Karpas-422 (cell line): ENCODE measurements around the gene ADRB2. TPM values are rescaled to one million over a fixed set of nuclear protein-coding genes. Genes with fewer than 3 reads are reported as not detected.
"Not testable (repeated sequence)": the region's sequence is repeated elsewhere in the genome, so short reads cannot be mapped to it uniquely, and the experiment has no call there.

Source experiments
- DNase-seq: peaks from one replicate; pipeline ENCODE4 v3.0.0-alpha.2; 2015
- H2AFZ ChIP-seq: fragments of 200-600 bp; sonication (generic); 2 replicates; pipeline ENCODE4 v1.6.1; 2014; ENCODE audit warnings: antibody characterized with exemption, low read length, mixed read lengths
- H3K27ac ChIP-seq: fragments of 200-600 bp; sonication (generic); 2 replicates; pipeline ENCODE4 v1.5.1; 2014; ENCODE audit warnings: mild to moderate bottlenecking, low read length, moderate library complexity
- H3K27me3 ChIP-seq: fragments of 200-600 bp; sonication (generic); 2 replicates; pipeline ENCODE4 v1.6.1; 2014; ENCODE audit warnings: low read length, mixed read lengths
- H3K36me3 ChIP-seq: fragments of 200-600 bp; sonication (generic); 2 replicates; pipeline ENCODE4 v1.6.1; 2014; ENCODE audit warnings: low read length, mixed read lengths; ENCODE audit not compliant: insufficient read depth
- H3K4me1 ChIP-seq: fragments of 200-600 bp; sonication (generic); 2 replicates; pipeline ENCODE4 v1.6.1; 2014; ENCODE audit warnings: mild to moderate bottlenecking, low read length, mixed read lengths
- H3K4me2 ChIP-seq: fragments of 200-600 bp; sonication (generic); 2 replicates; pipeline ENCODE4 v1.6.1; 2014; ENCODE audit warnings: low read length, low read depth, mild to moderate bottlenecking; ENCODE audit not compliant: poor library complexity, severe bottlenecking
- H3K4me3 ChIP-seq: fragments of 200-600 bp; sonication (generic); 2 replicates; pipeline ENCODE4 v1.5.1; 2014; ENCODE audit warnings: mild to moderate bottlenecking, antibody characterized with exemption, low read length, mixed read lengths
- H3K79me2 ChIP-seq: fragments of 200-600 bp; sonication (generic); 2 replicates; pipeline ENCODE4 v1.6.1; 2014; ENCODE audit warnings: mild to moderate bottlenecking, low read length, mixed read lengths
- H3K9ac ChIP-seq: fragments of 200-600 bp; sonication (generic); 2 replicates; pipeline ENCODE4 v1.6.0; 2014; ENCODE audit warnings: low read length
- H3K9me2 ChIP-seq: fragments of 200-600 bp; sonication (generic), shearing (Covaris generic); replicated peaks from 2 replicates; pipeline ENCODE4 v1.6.0; 2014; ENCODE audit warnings: mild to moderate bottlenecking, low read length, moderate library complexity; ENCODE audit not compliant: insufficient read depth
- H3K9me3 ChIP-seq: fragments of 300-700, 200-600 bp; sonication (generic); 2 replicates; pipeline ENCODE4 v1.6.1; 2014; ENCODE audit warnings: low read length, mixed read lengths
- H4K20me1 ChIP-seq: fragments of 200-600 bp; sonication (generic); 2 replicates; pipeline ENCODE4 v1.6.1; 2014; ENCODE audit warnings: mild to moderate bottlenecking, antibody characterized with exemption, low read length, low read depth; ENCODE audit not compliant: insufficient read depth
- total RNA-seq: library from RNA; depleted of rRNA; stranded (reverse); fragments of >200 nt; shearing (Covaris generic); gene quantifications from 2 replicates; pipeline ENCODE4 v1.2.3, GENCODE V29; 2014; ENCODE audit warnings: low replicate concordance

The ADRB2 gene
- total RNA-seq, 1 experiment from 2014 or later: 39.9 TPM

DNA sequence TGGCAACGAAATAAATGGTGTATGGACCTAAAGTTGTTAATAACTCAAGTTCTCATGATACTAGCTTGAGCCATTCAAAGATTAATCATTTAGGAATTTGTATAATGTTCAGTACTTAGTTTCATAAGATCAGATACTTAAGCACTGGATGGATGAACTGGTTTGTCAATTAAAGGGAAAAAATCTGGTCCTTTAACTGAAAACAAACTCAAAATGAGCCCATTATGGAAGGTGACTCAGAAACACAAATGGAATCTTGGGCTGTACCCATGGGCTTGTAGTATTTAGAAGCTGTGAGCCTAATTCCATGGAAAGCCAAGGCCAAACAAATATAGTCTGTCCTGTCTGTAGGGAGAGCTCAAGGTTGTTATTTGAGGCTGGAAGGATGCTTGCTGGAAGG is 27.6 kb upstream of the ADRB2 start:
- Histone ChIP-seq H3K4me3 (no peak overlapping the region), H2AFZ (no peak overlapping the region), H3K9me3 (no peaks in the 10 kb centered on the region), H3K27ac (no peak overlapping the region), H3K4me2 (no peak overlapping the region), H3K4me1 (peaks cover 52% of the 10 kb centered on the region), H4K20me1 (no peaks in the 10 kb centered on the region), H3K9ac (no peak overlapping the region), H3K36me3 (no peaks in the 10 kb centered on the region), H3K27me3 (no peaks in the 10 kb centered on the region), H3K9me2 (no peaks in the 10 kb centered on the region), H3K79me2 (no peaks in the 10 kb centered on the region)
- no peak for DNase-seq

DNA sequence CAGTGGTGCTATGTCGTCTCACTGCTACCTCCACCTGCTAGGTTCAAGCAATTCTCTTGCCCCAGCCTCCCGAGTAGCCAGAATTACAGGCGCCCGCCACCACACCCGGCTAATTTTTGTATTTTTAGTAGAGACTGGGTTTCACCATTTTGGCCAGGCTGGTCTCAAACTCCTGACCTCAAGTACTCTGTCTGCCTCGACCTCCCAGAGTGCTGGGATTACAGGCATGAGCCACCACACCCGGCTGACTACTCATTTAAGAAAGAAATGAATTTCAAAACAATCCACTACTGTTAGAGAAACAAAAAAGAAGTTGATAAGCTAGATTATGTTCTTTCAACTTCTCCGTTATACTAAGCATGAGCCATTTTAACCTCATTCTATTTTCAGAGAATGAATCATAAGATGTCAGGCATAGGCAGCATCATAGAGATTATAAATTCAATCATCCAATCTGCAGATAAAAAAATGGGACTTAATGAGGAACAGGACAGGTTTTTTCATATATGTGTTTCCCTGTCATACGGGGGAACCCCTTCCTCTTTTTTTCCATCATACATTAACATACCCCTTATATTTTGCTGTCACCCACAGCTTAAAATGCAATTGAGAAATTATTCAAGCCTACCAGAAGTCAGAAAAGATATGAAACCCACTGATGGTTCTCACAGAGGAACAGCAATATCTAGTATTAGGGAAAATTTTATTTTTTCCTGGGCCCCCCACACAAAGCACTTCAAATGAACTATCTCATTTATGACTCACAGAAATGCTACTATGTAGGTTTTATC is 26.5 kb upstream of the ADRB2 start:
- no peaks in the 10 kb centered on the region for H4K20me1 ChIP-seq
- no peaks in the 10 kb centered on the region for H3K36me3 ChIP-seq
- H3K79me2 ChIP-seq: no peaks in the 10 kb centered on the region
- no peak for DNase-seq
- no peak overlapping the region for H3K9ac ChIP-seq
- H3K4me2 ChIP-seq: no peak overlapping the region
- H3K9me2 ChIP-seq: no peaks in the 10 kb centered on the region
- H3K27me3 ChIP-seq: no peaks in the 10 kb centered on the region
- no peak overlapping the region for H3K27ac ChIP-seq
- no peak overlapping the region for H2AFZ ChIP-seq
- H3K4me3 ChIP-seq: no peak overlapping the region
- no peaks in the 10 kb centered on the region for H3K9me3 ChIP-seq
- H3K4me1 ChIP-seq: peaks cover 52% of the 10 kb centered on the region

DNA sequence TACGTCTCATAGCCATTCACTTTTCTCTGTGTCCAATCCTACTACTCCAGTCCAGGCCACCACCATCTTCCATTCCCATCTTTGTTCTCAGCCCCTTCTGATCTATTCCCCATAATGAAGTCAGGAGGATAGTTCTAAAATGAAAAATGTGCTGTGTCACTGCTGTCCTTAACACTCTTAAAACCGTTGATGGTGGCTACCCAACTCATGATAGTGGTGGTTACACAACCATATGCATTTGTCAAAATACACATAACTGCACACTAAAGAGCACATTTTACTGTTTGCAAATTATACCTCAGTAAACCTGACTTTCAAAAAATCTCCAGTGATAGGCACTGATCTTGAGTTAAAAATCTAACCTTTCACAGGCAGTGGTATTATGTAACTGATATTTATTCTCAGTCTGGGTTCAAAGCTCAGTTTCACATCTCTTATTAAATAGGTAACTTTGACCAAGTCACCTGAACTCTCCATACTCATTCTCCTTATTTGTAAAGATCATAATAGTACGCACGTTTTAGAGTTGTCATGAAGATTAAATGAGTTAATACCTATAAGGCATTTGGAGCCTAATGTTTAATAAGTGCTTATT is 24.6 kb upstream of the ADRB2 start:
- Histone ChIP-seq H3K9ac (no peak overlapping the region), H2AFZ (no peak overlapping the region), H3K36me3 (no peaks in the 10 kb centered on the region), H3K9me2 (no peaks in the 10 kb centered on the region), H3K27ac (no peak overlapping the region), H3K4me1 (peaks cover 64% of the 10 kb centered on the region), H3K79me2 (no peaks in the 10 kb centered on the region), H4K20me1 (no peaks in the 10 kb centered on the region), H3K9me3 (no peaks in the 10 kb centered on the region), H3K4me3 (no peak overlapping the region), H3K4me2 (no peak overlapping the region), H3K27me3 (no peaks in the 10 kb centered on the region)
- DNase-seq: no peak

DNA sequence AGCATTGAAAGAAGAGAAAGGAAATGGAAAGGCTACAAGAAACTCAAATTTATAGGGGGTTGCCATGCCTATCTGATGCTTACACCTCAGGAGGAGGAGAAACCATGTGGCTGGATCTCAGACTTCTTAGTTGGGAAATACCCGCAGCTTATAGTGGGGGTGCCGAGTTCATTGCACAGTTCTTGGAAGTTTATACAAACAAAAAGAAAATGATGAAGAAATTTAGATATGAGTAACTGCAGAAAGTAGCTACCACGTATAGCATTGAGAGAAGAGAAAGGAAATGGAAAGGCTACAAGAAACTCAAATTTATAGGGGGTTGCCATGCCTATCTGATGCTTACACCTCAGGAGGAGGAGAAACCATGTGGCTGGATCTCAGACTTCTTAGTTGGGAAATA is 23.0 kb upstream of the ADRB2 start:
- not testable (repeated sequence) for H3K27me3 ChIP-seq, H3K9ac ChIP-seq, H3K4me3 ChIP-seq, H2AFZ ChIP-seq, H3K36me3 ChIP-seq, H3K27ac ChIP-seq, DNase-seq, H3K9me2 ChIP-seq, H4K20me1 ChIP-seq, H3K79me2 ChIP-seq, H3K4me2 ChIP-seq, H3K9me3 ChIP-seq
- H3K4me1 ChIP-seq: peaks cover 71% of the 10 kb centered on the region

DNA sequence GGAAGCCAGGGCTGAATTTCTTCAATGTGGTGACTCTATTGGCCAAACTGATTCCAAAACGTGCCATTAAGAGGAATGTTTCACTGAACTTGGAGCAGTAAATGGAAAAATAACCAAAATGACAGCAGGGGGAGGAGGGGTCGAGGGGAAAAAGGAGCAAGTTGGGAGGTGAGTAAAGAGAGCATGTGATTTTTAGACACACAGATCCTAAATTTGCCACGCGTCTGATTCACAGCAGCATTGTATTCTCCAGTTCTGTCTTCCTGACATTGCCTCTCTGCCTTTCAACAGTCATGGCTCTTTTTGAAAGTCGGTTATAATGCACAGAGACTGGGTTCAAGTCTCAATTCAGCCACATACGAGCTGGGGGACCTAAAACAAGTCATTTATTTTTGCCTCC is 22.0 kb upstream of the ADRB2 start:
- H3K79me2 ChIP-seq: no peaks in the 10 kb centered on the region

DNA sequence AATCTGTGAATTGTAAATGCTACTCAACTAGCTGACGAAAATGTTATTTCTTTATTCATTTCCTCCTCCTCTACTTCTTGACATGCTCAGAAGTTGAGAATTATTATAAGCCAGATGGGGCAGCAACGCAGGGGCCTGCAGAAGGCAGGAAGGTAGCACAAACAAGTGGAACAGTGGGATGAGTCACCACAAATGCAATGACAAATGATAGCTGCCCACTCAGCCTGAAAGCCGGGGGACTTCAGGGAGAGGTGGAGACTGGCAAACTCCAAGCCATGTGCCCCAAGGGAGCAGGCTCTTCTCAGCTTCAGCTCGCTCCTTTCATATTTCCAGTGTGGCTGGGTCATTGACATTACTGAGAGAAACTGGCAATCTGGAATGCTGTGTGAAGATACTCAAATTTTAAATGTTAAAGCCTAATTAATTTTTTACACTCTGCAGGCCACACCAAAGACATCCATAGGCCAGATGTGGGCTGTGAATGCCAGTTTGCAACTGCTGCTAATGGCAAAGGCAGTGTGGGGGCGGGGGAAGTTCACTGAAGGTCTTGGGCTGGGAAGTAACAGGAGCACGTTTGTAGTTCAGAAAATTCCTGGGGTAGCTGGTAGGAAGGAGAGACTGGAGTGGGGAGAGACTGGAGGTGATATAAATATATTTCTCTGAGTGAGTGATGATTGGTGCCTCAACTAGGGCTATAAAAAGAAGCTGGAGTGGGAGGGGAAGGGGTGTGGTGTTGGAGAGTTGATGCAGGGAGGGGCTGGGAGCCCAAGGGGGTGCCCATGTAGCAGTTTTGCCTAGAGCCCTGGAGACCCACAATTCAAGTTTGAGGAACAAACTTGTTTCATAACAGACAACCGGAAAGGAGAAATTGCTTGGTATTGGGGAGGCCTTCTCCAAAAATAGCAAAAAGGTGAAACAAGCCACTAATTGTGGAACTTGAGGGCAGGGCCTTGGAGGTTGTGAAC is 20.8 kb upstream of the ADRB2 start:
- Histone ChIP-seq H3K9me3 (no peaks in the 10 kb centered on the region), H3K27me3 (no peaks in the 10 kb centered on the region), H3K4me3 (peak overlapping the region; percentile 56), H3K9me2 (no peaks in the 10 kb centered on the region), H3K27ac (peak overlapping the region; percentile 100), H4K20me1 (no peaks in the 10 kb centered on the region), H3K4me2 (peak overlapping the region; percentile 86), H3K9ac (peak overlapping the region; percentile 65), H3K4me1 (peaks cover 81% of the 10 kb centered on the region), H3K36me3 (no peaks in the 10 kb centered on the region), H3K79me2 (no peaks in the 10 kb centered on the region), H2AFZ (peak overlapping the region; percentile 4; the same call in 1 of the 2 replicates)
- DNase-seq: peak; percentile 96

More for the DNA sequence above, 22.0 kb upstream of the ADRB2 start:
- Histone ChIP-seq H4K20me1 (no peaks in the 10 kb centered on the region), H3K4me2 (peak overlapping the region; percentile 86), H3K27me3 (no peaks in the 10 kb centered on the region), H3K4me1 (peaks cover 78% of the 10 kb centered on the region), H3K9ac (peak overlapping the region; percentile 25), H3K9me2 (no peaks in the 10 kb centered on the region), H3K4me3 (no peak overlapping the region), H3K36me3 (no peaks in the 10 kb centered on the region), H3K9me3 (no peaks in the 10 kb centered on the region), H2AFZ (no peak overlapping the region), H3K27ac (peak overlapping the region; percentile 100)
- DNase-seq: no peak

DNA sequence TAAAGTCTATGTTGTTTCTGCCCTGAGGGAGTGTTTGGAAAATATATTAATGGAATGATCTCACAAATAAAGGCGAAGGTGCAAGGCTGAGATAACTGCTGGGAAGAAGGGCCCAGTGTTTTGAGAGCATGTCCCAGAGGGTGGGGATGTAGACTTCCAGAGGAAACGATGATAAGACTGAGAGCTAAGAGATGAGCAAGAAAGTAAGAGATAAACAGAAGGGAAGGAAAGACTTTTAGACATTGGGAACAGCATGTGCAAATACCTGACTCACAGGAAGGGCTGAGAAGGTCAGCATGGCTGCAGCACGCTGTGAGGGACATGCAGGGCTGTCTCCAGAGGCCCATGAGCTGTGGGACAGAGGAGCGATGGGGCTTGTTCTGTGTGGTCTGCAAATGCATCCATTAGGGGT is 19.9 kb upstream of the ADRB2 start:
- peak; percentile 61 for DNase-seq
- H4K20me1 ChIP-seq: no peaks in the 10 kb centered on the region
- H3K27ac ChIP-seq: peak overlapping the region; percentile 100
- H3K9ac ChIP-seq: peak overlapping the region; percentile 65
- no peaks in the 10 kb centered on the region for H3K9me2 ChIP-seq
- H3K4me3 ChIP-seq: peak overlapping the region; percentile 56
- no peaks in the 10 kb centered on the region for H3K79me2 ChIP-seq
- no peaks in the 10 kb centered on the region for H3K9me3 ChIP-seq
- peak overlapping the region; percentile 86 for H3K4me2 ChIP-seq
- H2AFZ ChIP-seq: no peak overlapping the region
- H3K4me1 ChIP-seq: peaks cover 87% of the 10 kb centered on the region
- no peaks in the 10 kb centered on the region for H3K27me3 ChIP-seq
- no peaks in the 10 kb centered on the region for H3K36me3 ChIP-seq

DNA sequence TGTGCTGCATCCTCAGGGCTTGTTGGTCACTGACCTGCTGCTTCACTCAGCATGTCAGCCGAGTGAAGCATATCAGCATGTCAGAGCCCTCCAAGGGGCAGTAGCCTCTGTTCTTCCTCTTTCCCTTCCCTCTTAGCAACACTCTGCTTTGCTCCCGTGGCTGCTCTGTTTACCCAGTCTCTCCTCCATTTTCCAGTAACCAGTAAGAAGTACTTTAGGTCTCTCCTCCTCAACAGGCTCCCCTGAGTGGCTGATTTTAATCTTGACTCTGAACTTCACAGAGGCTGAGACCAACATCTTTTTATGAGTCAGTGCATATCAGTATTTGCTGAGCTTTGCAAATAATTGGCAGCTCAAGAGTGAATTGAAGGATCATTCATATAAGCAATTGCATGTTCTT is 18.6 kb upstream of the ADRB2 start:
- H3K4me3 ChIP-seq: peak overlapping the region; percentile 56
- no peaks in the 10 kb centered on the region for H3K27me3 ChIP-seq
- no peaks in the 10 kb centered on the region for H3K79me2 ChIP-seq
- H4K20me1 ChIP-seq: no peaks in the 10 kb centered on the region
- peak; percentile 86 for DNase-seq
- H3K9ac ChIP-seq: peak overlapping the region; percentile 65
- peak overlapping the region; percentile 100 for H3K27ac ChIP-seq
- no peaks in the 10 kb centered on the region for H3K36me3 ChIP-seq
- peaks cover 87% of the 10 kb centered on the region for H3K4me1 ChIP-seq
- H3K9me2 ChIP-seq: no peaks in the 10 kb centered on the region
- H3K9me3 ChIP-seq: no peaks in the 10 kb centered on the region
- H2AFZ ChIP-seq: no peak overlapping the region
- peak overlapping the region; percentile 86 for H3K4me2 ChIP-seq
